K562 (cell line): ENCODE data around the gene NXF1. TPM values are rescaled to one million over a fixed set of nuclear protein-coding genes. Genes with fewer than 3 reads are reported as not detected.

Experiments
- CBX3 ChIP-seq, 2 experiments: IDR thresholded peaks; 1 replicate in 1 of 2; 2 replicates in 1 of 2; pipeline ENCODE4 v1.6.1; 2012; ENCODE audit warnings: inconsistent platforms in 2 of 2, low read length in 2 of 2, borderline replicate concordance in 1 of 2, control low read depth in 1 of 2
- E2F6 ChIP-seq, 2 experiments: IDR thresholded peaks; 2 replicates each; pipeline ENCODE4 v1.6.1; 2011; ENCODE audit warnings: borderline replicate concordance in 1 of 2, control low read depth in 1 of 2, low read depth in 1 of 2, low read length in 1 of 2, mild to moderate bottlenecking in 1 of 2, mixed read lengths in 1 of 2, moderate library complexity in 1 of 2; ENCODE audit not compliant: insufficient read depth in 1 of 2, insufficient read length in 1 of 2, poor library complexity in 1 of 2, severe bottlenecking in 1 of 2; ENCODE audit errors: extremely low read depth in 1 of 2
- ETV1 ChIP-seq: fragments of 450-650 bp; conservative IDR thresholded peaks from 2 replicates; pipeline ENCODE4 v1.6.1; 2016; ENCODE audit warnings: missing genetic modification characterization, control low read depth, low read depth, missing compliant biosample characterization
- FOXP1 ChIP-seq: sonication (generic); formaldehyde crosslinking; IDR thresholded peaks from 2 replicates; pipeline ENCODE4 v1.8.0; 2022; ENCODE audit warnings: mild to moderate bottlenecking, missing genetic modification reagents
- GMEB1 ChIP-seq: fragments of 250-450 bp; sonication (Bioruptor Pico); IDR thresholded peaks from 2 replicates; pipeline ENCODE4 v1.4.0; 2020; ENCODE audit warnings: mild to moderate bottlenecking
- HCFC1 ChIP-seq: IDR thresholded peaks from 2 replicates; pipeline ENCODE4 v1.6.1; 2012; ENCODE audit warnings: low read depth, low read length, improper control_type of control experiment
- HEY1 ChIP-seq: fragments of 250-450 bp; sonication (Bioruptor Pico); IDR thresholded peaks from 2 replicates; pipeline ENCODE4 v1.5.0; 2020; ENCODE audit warnings: mild to moderate bottlenecking, moderate library complexity, borderline replicate concordance
- HNRNPLL ChIP-seq: fragments of 200-400 bp; formaldehyde crosslinking; IDR thresholded peaks from 2 replicates; pipeline ENCODE4 v1.6.1; 2017; ENCODE audit warnings: low read length, low read depth, mild to moderate bottlenecking; ENCODE audit not compliant: poor library complexity, severe bottlenecking
- KLF6 ChIP-seq: fragments of 250-450 bp; sonication (Bioruptor Pico); IDR thresholded peaks from 2 replicates; pipeline ENCODE4 v1.4.0; 2020; ENCODE audit warnings: mild to moderate bottlenecking, moderate library complexity, borderline replicate concordance
- L3MBTL2 ChIP-seq: fragments of 450-650 bp; IDR thresholded peaks from 2 replicates; pipeline ENCODE4 v1.6.1; 2016; ENCODE audit warnings: mild to moderate bottlenecking, moderate library complexity
- MXI1 ChIP-seq: IDR thresholded peaks from 2 replicates; pipeline ENCODE4 v1.6.1; 2011; ENCODE audit warnings: low read depth, mild to moderate bottlenecking, improper control_type of control experiment, low read length
- NCOA4 ChIP-seq: fragments of 450-650 bp; IDR thresholded peaks from 2 replicates; pipeline ENCODE4 v1.6.1; 2018; ENCODE audit warnings: mild to moderate bottlenecking; ENCODE audit not compliant: partially characterized antibody
- NR2C1 ChIP-seq, 2 experiments: fragments of 450-650 bp; IDR thresholded peaks; 2 replicates each; pipeline ENCODE4 v1.6.1; 2017; ENCODE audit warnings: mild to moderate bottlenecking in 2 of 2, antibody characterized with exemption in 1 of 2, inconsistent platforms in 1 of 2, missing compliant biosample characterization in 1 of 2, missing genetic modification characterization in 1 of 2
- POLR2B ChIP-seq: fragments of 450-650 bp; IDR thresholded peaks from 2 replicates; pipeline ENCODE4 v1.6.1; 2018; ENCODE audit warnings: low read depth; ENCODE audit not compliant: partially characterized antibody
- RBM15 ChIP-seq: fragments of 200-400 bp; formaldehyde crosslinking; IDR thresholded peaks from 2 replicates; pipeline ENCODE4 v1.6.1; 2018; ENCODE audit warnings: mild to moderate bottlenecking, low read length, moderate library complexity; ENCODE audit not compliant: insufficient read depth
- SNAPC5 ChIP-seq: fragments of 250-450 bp; sonication (Bioruptor Pico); IDR thresholded peaks from 2 replicates; pipeline ENCODE4 v1.8.0; 2021; ENCODE audit warnings: moderate library complexity, mild to moderate bottlenecking, inconsistent platforms
- SRSF9 ChIP-seq: fragments of 200-400 bp; formaldehyde crosslinking; IDR thresholded peaks from 2 replicates; pipeline ENCODE4 v1.6.1; 2017; ENCODE audit warnings: low read depth, low read length, borderline replicate concordance
- TFAP4 ChIP-seq: sonication (generic); formaldehyde crosslinking; IDR thresholded peaks from 2 replicates; pipeline ENCODE4 v1.8.0; 2022; ENCODE audit warnings: missing genetic modification reagents, mild to moderate bottlenecking, moderate library complexity, borderline replicate concordance
- TGIF2 ChIP-seq: sonication (generic); formaldehyde crosslinking; IDR thresholded peaks from 2 replicates; pipeline ENCODE4 v1.8.1; 2022; ENCODE audit warnings: mild to moderate bottlenecking, missing genetic modification reagents, moderate library complexity
- TRIM28 ChIP-seq: fragments of 450-650 bp; IDR thresholded peaks from 2 replicates; pipeline ENCODE4 v1.6.1; 2017
- XRCC3 ChIP-seq: fragments of 450-650 bp; IDR thresholded peaks from 2 replicates; pipeline ENCODE4 v1.6.1; 2017; ENCODE audit warnings: mild to moderate bottlenecking, moderate library complexity
- YBX1 ChIP-seq: fragments of 450-650 bp; IDR thresholded peaks from 2 replicates; pipeline ENCODE4 v1.7.1; 2016; ENCODE audit warnings: mild to moderate bottlenecking
- ZC3H4 ChIP-seq: sonication (generic); formaldehyde crosslinking; IDR thresholded peaks from 2 replicates; pipeline ENCODE4 v1.9.0; 2021; ENCODE audit warnings: missing genetic modification reagents, borderline replicate concordance
- ZNF263 ChIP-seq: sonication (generic); formaldehyde crosslinking; IDR thresholded peaks from 2 replicates; pipeline ENCODE4 v1.8.0; 2022; ENCODE audit warnings: mild to moderate bottlenecking, missing genetic modification reagents, borderline replicate concordance
- polyA plus RNA-seq, 8 experiments: library from polyadenylated mRNA; depleted of rRNA in 4 of 8; stranded (reverse) in 5 of 8; unstranded in 3 of 8; fragments of >200 nt; fragmentation: Nextera tagmentation in 2 of 8; fragmentation: Illumina TruSeq in 1 of 8; extraction: Ambion mirVana in 2 of 8; extraction: Trizol in 1 of 8; gene quantifications; 2 replicates each; pipeline versions ENCODE4 v1.2.1 to v1.2.3, GENCODE V29; 2011 to 2014; ENCODE audit warnings: inconsistent platforms in 1 of 8, missing spikeins in 1 of 8
- total RNA-seq, 7 experiments: library from RNA; depleted of rRNA in 6 of 7; stranded (reverse); fragments of >200 nt in 6 of 7; fragmentation: Illumina TruSeq in 2 of 7; extraction: Trizol in 2 of 7; gene quantifications; 2 replicates each; pipeline versions ENCODE4 v1.2.1 to v1.2.3, GENCODE V29; 2011 to 2021; ENCODE audit warnings: low replicate concordance in 1 of 7

NXF1 gene
- total and polyA plus RNA-seq, 9 of the 15 experiments (the other 6 are each of a cell fraction or from before 2014, with no cell fraction given): 18.1 to 98.3 (median 35.8) TPM

- TF ChIP-seq GMEB1 (CRISPR knock-in tag) (peak; percentile 43; the same call in 1 of the 2 replicates), MXI1 (no peak), ETV1 (tag) (0 out of 2 replicates have a peak, but pooled peaks have one; percentile 2), CBX3 (IDR thresholded peaks at IDR 0.05; ENCODE audit: borderline replicate concordance in 1 of 2, low read length in 2 of 2) (no peak), RBM15 (no peak), KLF6 (CRISPR knock-in tag) (no peak), E2F6 (IDR thresholded peaks at IDR 0.05; ENCODE audit: borderline replicate concordance in 1 of 2, extremely low read depth in 1 of 2, insufficient read depth in 1 of 2, insufficient read length in 1 of 2, low read depth in 1 of 2, low read length in 1 of 2, poor library complexity in 1 of 2, severe bottlenecking in 1 of 2) (peak; percentile 86 to 88), TGIF2 (CRISPR knock-in tag) (no peak), SRSF9 (no peak), POLR2B (peak; percentile 72), HEY1 (CRISPR knock-in tag) (no peak), L3MBTL2 (peak; percentile 85), HCFC1 (peak; percentile 6; the same call in 1 of the 2 replicates), ZNF263 (peak; percentile 24; the same call in 1 of the 2 replicates), XRCC3 (no peak), NCOA4 (no peak), YBX1 (no peak), FOXP1 (peak; percentile 79), TFAP4 (peak; percentile 87), ZC3H4 (no peak), SNAPC5 (CRISPR knock-in tag) (no peak), NR2C1 (IDR thresholded peaks at IDR 0.05) (peak; percentile 98), NR2C1 (tag; IDR thresholded peaks at IDR 0.05) (peak; percentile 98), HNRNPLL (no peak), TRIM28 (no peak)
These were observed 33.9 kb downstream of the NXF1 start, which contains the start of gene TAF6L (continued) for GRCh38 chr11:62771144-62772021.
